NB4 (cell line): ENCODE data around the gene ZNF423.

Source experiments
- TF ChIP-seq, protein P1 (sequence below): IDR thresholded peaks from one replicate; pipeline ENCODE4 v1.5.1; 2012; ENCODE audit warnings: low read depth, low read length
- TF ChIP-seq, protein P2 (sequence below): IDR thresholded peaks from 2 replicates; pipeline ENCODE4 v1.6.1; 2011; ENCODE audit warnings: low read depth, low read length

DNA sequence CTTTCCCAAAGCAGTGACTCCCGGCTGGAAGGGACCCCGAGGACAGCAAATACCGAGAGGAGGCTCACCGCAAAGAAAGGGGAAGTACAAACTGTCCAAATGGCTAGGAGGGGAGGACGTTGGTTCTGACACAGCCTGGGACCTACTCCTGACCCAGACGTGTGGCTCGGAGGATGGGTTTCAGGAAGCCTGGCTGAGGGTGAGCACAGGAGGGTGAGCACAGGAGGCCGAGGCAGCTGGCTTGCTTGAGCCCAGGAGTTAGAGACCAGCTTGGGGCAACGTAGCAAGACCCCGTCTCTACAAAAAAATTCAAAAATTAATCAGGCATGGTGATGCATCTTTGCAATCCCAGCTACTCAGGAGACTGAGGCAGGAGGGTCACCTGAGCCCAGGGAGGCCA is 399.1 kb downstream of the ZNF423 start:
- TF ChIP-seq, protein P1, sequence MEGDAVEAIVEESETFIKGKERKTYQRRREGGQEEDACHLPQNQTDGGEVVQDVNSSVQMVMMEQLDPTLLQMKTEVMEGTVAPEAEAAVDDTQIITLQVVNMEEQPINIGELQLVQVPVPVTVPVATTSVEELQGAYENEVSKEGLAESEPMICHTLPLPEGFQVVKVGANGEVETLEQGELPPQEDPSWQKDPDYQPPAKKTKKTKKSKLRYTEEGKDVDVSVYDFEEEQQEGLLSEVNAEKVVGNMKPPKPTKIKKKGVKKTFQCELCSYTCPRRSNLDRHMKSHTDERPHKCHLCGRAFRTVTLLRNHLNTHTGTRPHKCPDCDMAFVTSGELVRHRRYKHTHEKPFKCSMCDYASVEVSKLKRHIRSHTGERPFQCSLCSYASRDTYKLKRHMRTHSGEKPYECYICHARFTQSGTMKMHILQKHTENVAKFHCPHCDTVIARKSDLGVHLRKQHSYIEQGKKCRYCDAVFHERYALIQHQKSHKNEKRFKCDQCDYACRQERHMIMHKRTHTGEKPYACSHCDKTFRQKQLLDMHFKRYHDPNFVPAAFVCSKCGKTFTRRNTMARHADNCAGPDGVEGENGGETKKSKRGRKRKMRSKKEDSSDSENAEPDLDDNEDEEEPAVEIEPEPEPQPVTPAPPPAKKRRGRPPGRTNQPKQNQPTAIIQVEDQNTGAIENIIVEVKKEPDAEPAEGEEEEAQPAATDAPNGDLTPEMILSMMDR = no peak
- TF ChIP-seq, protein P2, sequence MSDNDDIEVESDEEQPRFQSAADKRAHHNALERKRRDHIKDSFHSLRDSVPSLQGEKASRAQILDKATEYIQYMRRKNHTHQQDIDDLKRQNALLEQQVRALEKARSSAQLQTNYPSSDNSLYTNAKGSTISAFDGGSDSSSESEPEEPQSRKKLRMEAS = no peak
